GM20000 (cell line): ENCODE data around the gene SPIRE1.

Experiments
- DNase-seq: peaks from one replicate; pipeline ENCODE4 v3.0.0; 2012; ENCODE audit warnings: low spot score
- TF ChIP-seq, protein P1 (sequence below): IDR thresholded peaks from 2 replicates; pipeline ENCODE4 v1.5.1; 2012; ENCODE audit warnings: mild to moderate bottlenecking, control low read depth; ENCODE audit errors: extremely low read depth, missing control alignments

Gene SPIRE1

DNA sequence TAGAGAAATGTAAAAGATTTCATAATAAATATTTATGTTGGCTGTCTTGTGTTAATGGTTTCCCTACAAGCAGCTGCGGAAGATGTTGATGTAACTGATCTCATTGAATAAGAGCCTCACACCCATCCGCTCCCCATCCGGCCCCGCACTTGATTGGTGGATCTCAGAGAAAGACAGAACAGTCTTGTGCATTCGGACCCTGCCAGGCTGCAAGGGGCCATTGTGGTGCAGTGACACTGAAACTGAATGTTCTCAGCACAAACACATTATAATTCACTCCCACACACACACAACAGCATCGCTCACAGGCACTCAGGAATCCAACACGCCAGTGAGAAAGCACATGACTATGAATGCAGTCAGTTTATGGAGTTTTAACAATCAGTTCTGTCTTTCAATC is 202.4 kb downstream of the SPIRE1 start:
- no peak for DNase-seq
- TF ChIP-seq, protein P1, sequence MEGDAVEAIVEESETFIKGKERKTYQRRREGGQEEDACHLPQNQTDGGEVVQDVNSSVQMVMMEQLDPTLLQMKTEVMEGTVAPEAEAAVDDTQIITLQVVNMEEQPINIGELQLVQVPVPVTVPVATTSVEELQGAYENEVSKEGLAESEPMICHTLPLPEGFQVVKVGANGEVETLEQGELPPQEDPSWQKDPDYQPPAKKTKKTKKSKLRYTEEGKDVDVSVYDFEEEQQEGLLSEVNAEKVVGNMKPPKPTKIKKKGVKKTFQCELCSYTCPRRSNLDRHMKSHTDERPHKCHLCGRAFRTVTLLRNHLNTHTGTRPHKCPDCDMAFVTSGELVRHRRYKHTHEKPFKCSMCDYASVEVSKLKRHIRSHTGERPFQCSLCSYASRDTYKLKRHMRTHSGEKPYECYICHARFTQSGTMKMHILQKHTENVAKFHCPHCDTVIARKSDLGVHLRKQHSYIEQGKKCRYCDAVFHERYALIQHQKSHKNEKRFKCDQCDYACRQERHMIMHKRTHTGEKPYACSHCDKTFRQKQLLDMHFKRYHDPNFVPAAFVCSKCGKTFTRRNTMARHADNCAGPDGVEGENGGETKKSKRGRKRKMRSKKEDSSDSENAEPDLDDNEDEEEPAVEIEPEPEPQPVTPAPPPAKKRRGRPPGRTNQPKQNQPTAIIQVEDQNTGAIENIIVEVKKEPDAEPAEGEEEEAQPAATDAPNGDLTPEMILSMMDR = no peak

DNA sequence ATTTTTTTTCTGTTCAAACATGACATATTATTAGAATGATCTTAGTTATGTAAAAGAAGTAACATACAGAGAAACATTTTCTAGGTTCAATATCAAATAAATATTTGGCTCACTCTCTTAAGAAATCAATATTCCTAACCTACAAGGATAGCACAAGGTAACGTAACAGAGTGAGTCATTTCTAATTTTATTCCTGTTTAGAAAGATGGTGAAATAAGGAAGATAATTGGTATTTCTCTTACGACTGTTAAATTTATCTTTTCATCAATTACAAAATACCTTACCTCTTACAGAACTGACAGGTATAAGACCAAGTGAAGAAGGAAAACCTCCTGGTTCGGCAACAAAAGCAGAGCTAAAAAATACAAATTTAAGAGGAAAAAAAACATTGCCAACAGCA is 205.1 kb downstream of the SPIRE1 start:
- no peak for DNase-seq
- TF ChIP-seq, protein P1 = no peak

DNA sequence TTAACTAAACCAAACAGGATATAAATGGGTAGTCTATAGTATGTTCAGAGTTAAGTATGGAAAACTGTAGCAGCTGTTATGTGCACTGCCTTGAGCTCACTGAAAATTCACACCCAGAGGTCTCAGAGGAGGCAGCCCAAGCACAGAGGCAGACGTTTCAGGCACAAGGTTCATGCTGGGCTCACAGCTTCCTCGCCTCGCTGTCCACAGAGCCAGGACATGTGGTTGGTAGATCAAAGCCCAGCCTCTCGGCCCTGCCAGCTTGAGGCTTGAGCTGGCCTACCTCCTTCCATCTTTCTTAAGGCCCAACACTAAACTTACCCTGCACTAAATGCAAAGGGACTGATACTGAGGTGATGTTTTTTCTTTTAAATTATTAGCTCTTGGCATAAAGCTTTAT is 206.5 kb downstream of the SPIRE1 start:
- TF ChIP-seq, protein P1 = no peak

DNA sequence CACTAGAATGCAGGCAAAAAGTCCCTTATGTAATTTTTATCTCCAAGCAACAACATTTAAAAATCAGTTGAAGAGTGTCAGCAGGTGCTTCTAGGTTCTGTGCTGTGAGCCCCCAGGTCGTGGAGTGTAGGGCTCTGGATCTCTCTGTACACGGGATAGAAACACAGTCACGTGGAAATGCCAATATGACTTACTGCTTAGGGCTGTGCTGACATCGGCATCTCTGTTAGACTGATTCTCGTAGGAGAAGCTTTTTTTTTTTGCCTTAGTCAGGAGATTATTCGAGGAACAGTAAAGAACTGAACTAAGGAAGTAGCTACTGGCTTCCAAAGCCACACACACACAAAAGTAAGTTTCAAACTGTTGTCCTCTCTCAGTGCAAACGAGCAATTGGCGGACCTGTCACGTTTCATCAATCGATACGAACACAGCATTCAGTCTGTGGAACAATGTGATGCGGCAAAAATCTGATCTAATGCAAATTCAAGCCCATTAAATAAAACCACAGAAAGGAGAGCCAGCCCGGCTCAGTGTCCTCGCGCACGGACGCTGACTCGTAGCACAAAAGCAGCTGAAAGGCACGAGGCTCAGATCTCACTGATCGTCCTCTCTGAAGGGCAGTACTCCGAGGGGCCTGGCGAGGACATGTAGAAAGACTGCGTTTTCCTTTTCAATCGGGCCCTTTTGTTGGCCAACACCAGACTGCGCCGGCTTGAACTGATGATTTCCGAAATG is 208.7 kb downstream of the SPIRE1 start:
- no peak for DNase-seq
- TF ChIP-seq, protein P1 = no peak

More for the DNA sequence above, 206.5 kb downstream of the SPIRE1 start:
- no peak for DNase-seq

DNA sequence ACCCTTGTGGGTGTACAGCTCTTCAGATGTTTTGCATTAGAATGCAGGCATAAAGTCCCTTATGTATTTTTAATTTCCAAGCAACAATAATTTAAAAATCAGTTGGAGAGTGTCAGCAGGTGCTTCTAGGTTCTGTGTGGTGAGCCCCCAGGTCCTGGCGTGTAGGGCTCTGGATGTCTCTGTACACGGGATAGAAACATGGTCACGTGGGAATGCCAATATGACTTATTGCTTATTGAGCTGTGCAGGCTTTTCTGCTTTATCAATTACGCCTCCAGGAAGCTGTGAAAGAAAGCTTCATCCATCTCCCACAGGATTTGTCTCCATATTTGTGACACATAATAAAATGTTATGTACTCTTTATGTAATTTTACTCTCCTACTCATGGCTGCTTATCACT is 212.4 kb downstream of the SPIRE1 start:
- DNase-seq = no peak
- TF ChIP-seq, protein P1 = no peak

DNA sequence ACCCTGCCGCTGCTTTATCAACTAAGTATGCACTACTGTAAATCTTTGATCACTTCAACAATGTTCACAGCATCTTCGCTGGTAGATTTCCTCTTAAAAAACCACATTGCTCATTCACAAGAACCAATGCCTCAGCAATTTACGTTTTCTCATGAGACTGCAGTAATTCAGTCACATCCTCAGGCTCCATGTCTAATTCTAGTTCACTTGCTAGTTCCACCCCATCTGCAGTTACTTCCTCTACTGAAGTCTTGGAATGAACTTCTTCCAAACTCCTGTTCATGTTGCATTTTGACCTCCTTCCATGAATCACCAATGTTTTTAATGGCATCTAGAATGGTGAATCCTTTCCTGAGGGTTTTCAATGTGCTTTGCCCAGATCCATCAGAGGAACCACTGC is 214.4 kb downstream of the SPIRE1 start:
- DNase-seq = no peak
- TF ChIP-seq, protein P1 = no peak

DNA sequence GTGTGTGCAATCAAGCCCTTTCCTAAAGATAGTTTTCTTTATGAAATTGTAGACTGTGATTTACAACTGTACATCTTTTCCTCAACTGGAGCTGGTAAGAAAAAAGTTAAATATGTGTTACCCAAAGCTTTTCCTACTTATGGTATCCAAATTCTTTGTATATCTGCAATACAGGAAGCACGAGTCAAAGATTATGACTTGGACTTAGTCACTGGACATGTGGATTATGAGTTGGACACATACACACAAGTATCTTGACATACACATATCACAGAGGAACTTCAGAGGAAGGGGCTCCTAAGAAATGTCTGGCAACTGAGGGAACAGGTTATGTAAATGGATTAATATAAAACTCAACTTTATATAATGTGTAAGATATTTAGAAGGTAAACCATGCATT is 215.0 kb downstream of the SPIRE1 start:
- no peak for DNase-seq
- TF ChIP-seq, protein P1 = no peak
